Activated naive CD4-positive, alpha-beta T cell treated with anti-CD3 and anti-CD28 coated beads for 36 hours (primary cell): Measurements from ENCODE around the gene ESAM. TPM values are rescaled to one million over a fixed set of nuclear protein-coding genes. Genes with fewer than 3 reads are reported as not detected.

Experiments used
- CTCF ChIA-PET: fragments of 350-600 bp; sonication (Branson Sonifier 250); formaldehyde crosslinking; loops from one replicate; lab custom pipeline; 2021; ENCODE audit warnings: antibody characterized with exemption; lab: Charles Lee
- DNase-seq: peaks from one replicate; pipeline ENCODE4 v3.0.0-alpha.2; 2020
- H3K27ac Mint-ChIP-seq: one replicate; pipeline ENCODE4 v1.8.0; 2021; ENCODE audit warnings: mild to moderate bottlenecking, mixed read lengths
- H3K27me3 Mint-ChIP-seq: one replicate; pipeline ENCODE4 v1.8.0; 2021; ENCODE audit warnings: low read depth, mixed read lengths
- H3K36me3 Mint-ChIP-seq: one replicate; pipeline ENCODE4 v1.8.0; 2021; ENCODE audit warnings: low read depth, mixed read lengths
- H3K4me1 Mint-ChIP-seq: one replicate; pipeline ENCODE4 v1.8.0; 2021; ENCODE audit warnings: low read depth, mixed read lengths
- H3K4me3 Mint-ChIP-seq: one replicate; pipeline ENCODE4 v1.8.0; 2021; ENCODE audit warnings: mild to moderate bottlenecking, moderate library complexity, mixed read lengths
- H3K9me3 Mint-ChIP-seq: one replicate; pipeline ENCODE4 v1.8.0; 2021; ENCODE audit warnings: mixed read lengths
- intact Hi-C: fragments of 100-400 bp; cut with micrococcal nuclease; formaldehyde crosslinking; loops from one replicate; pipeline ENCODE4 v1.15.1; 2023
- total RNA-seq, 2 experiments: library from RNA; stranded (reverse); gene quantifications; one replicate each; pipeline ENCODE4 v1.2.3, GENCODE V29; 2021

Gene ESAM
- total RNA-seq, 2 experiments from 2014 or later = 1.0 to 1.2 TPM

DNA sequence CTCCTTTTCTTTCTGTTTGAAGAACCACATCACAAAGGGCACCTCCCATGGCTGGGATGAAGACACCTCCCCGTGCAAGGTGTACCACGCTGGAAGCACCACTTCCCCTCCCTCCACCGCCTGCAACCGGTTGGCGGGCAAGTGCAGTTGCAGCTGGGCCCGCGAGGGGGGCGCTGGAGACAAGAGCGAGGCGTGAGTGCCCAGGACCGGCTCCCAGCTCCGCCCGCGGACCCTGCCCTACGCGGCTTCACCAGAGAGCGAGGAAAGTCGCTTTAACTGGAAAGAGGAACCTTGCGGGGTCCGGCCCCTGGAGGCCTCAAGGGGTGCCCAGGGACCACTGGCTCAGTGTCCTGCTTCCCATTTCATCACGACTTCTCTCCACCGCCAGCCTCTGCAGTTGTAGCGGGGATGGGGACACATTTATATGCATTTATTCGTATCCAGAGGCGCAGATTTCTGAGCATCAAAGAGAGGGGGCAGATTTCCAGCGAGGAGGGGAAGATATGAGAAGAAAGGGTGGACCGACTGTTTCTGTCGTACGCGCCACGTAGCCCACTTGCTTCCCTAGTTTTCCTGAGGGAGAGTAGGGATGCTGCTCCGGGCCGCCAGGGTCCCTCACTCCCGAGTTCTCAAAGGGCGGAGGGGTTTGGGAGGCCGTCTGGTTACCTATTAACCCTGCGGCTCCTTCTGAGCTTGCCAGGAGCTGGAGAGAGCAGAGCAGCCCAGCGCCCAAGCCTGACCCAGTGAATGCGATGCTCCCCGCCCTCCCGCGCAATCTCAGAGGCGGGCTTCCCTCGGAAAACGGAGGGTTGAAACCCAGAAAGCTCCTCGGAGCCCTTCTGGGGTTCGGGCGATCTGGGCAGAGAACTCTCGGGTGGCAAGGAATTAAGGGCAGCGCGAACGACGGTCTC is 3.5 kb downstream of the ESAM start:
- no peak overlapping the region for H3K27ac Mint-ChIP-seq
- H3K36me3 Mint-ChIP-seq = no peaks in the 10 kb centered on the region
- peak; percentile 80 for DNase-seq
- H3K4me1 Mint-ChIP-seq = peaks cover 30% of the 10 kb centered on the region
- H3K4me3 Mint-ChIP-seq = peak overlapping the region; percentile 56
- no peaks in the 10 kb centered on the region for H3K9me3 Mint-ChIP-seq
- H3K27me3 Mint-ChIP-seq = peaks cover 45% of the 10 kb centered on the region
- intact Hi-C loops = loop anchor here (1.0 to 10.0 kb wide), 3 partner anchors 12 to 644 kb away; partner anchors contain the start of gene VWA5A
- CTCF ChIA-PET = interaction anchor here (1.0 to 2.7 kb wide), 13 partner anchors 10 to 136 kb away, joined by 3 to 21 read pairs (median 5); partner anchors contain the start of gene TBRG1

DNA sequence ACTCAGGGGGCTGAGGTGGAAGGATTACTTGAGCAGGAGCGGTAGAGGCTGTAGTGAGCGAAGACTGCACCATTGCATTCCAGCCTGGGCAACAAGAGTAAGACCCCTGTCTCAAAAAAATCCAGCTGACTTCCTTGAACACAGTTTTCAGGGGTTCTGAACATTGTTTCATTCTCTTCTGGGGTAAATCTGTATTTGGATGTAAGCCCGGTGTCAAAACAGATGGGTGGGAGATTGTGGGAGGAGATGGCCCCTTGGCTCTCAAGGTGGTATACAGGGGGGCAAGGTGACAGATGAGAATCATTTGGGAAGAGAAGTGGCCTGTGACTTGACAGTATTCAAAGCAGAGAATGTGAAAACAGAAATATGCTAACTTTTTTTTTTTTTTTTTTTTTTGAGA is 4.8 kb downstream of the ESAM start:
- DNase-seq = no peak
- no peak overlapping the region for H3K4me3 Mint-ChIP-seq
- H3K36me3 Mint-ChIP-seq = no peaks in the 10 kb centered on the region
- CTCF ChIA-PET = interaction anchor here (0.7 to 2.7 kb wide), 7 partner anchors 11 to 135 kb away, joined by 3 to 21 read pairs (median 5); partner anchors contain the start of gene TBRG1
- intact Hi-C loops = loop anchor here (10.0 kb wide), 1 partner anchor 643 kb away; the partner anchor contains the start of gene VWA5A
- no peaks in the 10 kb centered on the region for H3K9me3 Mint-ChIP-seq
- peaks cover 28% of the 10 kb centered on the region for H3K4me1 Mint-ChIP-seq
- no peak overlapping the region for H3K27ac Mint-ChIP-seq
- H3K27me3 Mint-ChIP-seq = peaks cover 43% of the 10 kb centered on the region

DNA sequence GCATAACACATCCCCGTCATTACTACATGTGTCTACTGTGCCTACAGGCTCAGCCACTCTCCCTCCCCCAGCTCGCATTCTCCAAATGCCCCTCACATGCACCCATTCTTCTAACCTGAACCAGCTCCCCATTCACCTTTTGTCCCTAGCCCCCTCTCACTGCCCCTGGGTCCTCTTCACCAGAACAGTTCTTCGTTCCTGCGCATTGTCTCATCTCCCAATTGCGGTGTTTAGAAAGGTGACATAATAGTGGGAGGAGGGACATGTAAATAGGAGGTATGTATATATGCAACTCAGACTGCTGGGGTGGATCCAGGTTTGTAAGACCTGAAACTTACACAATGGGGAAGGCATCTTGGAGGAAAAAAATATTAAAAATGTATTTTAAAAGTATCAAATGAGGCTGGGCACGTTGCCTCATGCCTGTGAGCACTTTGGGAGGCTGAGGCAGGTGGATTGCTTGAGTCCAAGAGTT is 5.3 kb downstream of the ESAM start:
- CTCF ChIA-PET = interaction anchor here (1.1 to 2.7 kb wide), 4 partner anchors 11 to 87 kb away, joined by 3 to 21 read pairs (median 4); no protein-coding TSS in a partner anchor
- intact Hi-C loops = loop anchor here (10.0 kb wide), 1 partner anchor 642 kb away; the partner anchor contains the start of gene VWA5A
- peaks cover 28% of the 10 kb centered on the region for H3K4me1 Mint-ChIP-seq
- H3K27me3 Mint-ChIP-seq = peaks cover 43% of the 10 kb centered on the region
- no peaks in the 10 kb centered on the region for H3K9me3 Mint-ChIP-seq
- no peak overlapping the region for H3K4me3 Mint-ChIP-seq
- no peaks in the 10 kb centered on the region for H3K36me3 Mint-ChIP-seq
- DNase-seq = no peak
- no peak overlapping the region for H3K27ac Mint-ChIP-seq

DNA sequence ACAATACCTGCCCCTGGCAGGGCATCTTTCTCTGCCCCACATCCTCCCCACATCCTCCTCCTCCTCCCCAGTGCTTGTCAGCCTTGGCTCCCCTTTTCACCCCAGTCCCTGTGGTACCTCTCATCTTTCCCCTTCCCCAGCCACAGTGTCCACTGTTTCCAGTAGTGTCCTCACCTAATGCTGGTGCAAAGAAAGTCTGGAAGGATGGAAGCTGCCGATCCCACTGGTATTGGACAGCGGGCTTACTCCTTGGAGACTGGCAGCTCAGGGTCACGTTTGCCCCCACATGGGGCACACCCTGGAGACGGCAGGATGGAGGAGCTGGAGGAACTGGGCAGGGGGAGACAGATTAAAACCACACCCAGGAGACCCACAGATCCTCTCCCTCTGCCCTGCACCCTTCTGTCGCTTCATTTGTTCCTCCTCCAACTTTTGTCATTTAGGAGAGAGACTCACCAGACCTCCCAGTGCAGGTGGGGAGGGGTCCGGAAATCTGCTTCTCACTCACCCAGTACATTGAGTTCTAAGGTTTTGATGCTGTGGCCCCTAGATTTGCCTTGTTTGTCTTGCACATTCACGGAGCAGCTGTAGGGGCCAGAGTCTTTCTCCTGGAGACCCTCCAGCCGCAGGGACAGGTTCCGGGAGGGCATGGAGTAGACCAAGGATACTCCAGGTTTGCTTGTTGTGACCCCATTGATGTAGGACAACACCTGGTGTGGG is 5.9 kb downstream of the ESAM start:
- no peaks in the 10 kb centered on the region for H3K9me3 Mint-ChIP-seq
- H3K27ac Mint-ChIP-seq = no peak overlapping the region
- H3K36me3 Mint-ChIP-seq = no peaks in the 10 kb centered on the region
- H3K4me1 Mint-ChIP-seq = peaks cover 24% of the 10 kb centered on the region
- CTCF ChIA-PET = interaction anchor here (0.9 to 2.7 kb wide), 4 partner anchors 10 to 87 kb away, joined by 3 to 21 read pairs (median 4); no protein-coding TSS in a partner anchor
- H3K27me3 Mint-ChIP-seq = peaks cover 39% of the 10 kb centered on the region
- intact Hi-C loops = loop anchor here (10.0 kb wide), 1 partner anchor 641 kb away; the partner anchor contains the start of gene VWA5A
- DNase-seq = no peak
- no peak overlapping the region for H3K4me3 Mint-ChIP-seq

DNA sequence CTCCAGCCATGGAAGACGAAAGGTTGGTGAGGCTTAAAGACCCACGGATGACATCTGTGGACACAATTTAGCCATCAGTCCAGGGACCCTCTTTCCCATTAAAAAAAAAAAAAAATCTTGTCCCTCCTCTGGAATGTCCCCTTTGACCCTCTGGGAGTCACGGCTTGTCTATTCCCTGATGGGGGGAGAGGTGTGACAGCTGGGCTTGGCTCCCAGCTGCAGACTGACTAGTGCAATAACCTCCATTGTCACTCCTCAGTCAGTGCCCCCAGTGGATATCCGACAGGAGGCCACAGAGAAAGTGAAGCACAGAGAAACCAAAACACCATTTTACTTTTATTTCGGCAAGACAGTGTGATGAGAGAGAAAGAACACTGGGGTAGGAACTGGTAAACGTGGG is 7.4 kb downstream of the ESAM start:
- no peak for DNase-seq
- CTCF ChIA-PET = interaction anchor here (0.9 kb wide), 2 partner anchors 8 to 10 kb away, joined by 3 to 4 read pairs; no protein-coding TSS in a partner anchor
- peaks cover 18% of the 10 kb centered on the region for H3K4me1 Mint-ChIP-seq
- H3K27ac Mint-ChIP-seq = no peak overlapping the region
- peaks cover 29% of the 10 kb centered on the region for H3K27me3 Mint-ChIP-seq
- intact Hi-C loops = loop anchor here (10.0 kb wide), 1 partner anchor 640 kb away; the partner anchor contains the start of gene VWA5A
- H3K4me3 Mint-ChIP-seq = no peak overlapping the region
- H3K36me3 Mint-ChIP-seq = no peaks in the 10 kb centered on the region
- H3K9me3 Mint-ChIP-seq = no peaks in the 10 kb centered on the region

DNA sequence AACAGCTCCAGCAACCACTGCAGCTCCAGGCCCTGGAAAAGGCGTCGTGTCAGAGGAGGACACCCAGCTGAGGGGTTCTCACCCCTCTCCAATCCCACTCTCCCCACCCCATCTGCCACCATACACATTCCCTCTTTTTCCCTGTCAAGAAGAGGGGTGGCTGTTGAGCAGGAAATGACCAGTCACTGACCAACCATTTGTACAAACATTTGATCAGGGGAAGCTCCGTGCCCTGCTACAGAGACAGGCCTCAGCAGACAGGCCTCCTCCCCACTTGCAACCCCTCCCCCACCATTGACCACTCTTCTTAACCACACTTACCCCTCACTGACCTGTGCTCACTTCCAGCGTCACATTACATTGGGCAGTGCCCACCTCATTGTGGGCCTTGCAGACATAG is 7.8 kb downstream of the ESAM start:
- H3K4me1 Mint-ChIP-seq = peaks cover 16% of the 10 kb centered on the region

DNA sequence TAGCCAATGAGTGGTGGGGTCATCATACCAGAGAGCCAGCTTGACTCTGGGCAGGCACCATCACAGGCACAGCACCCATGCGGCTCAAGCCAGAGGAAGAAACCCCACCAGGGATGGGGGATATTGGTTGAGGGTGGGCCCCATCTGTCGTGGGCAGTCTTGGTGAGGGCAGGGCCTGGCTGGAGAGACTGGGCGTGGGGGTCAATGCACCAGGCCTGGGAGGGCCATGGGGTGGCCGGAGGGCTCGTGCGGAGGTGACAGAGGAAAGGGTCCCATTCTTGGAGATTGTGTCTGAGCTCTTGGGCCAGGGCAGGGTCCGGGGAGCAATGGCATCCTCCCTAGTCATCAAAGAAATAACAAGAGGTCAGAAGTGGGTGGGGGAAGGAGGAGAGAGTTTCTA is 8.5 kb downstream of the ESAM start:
- Mint-ChIP-seq H3K36me3 (no peaks in the 10 kb centered on the region), H3K27me3 (peaks cover 23% of the 10 kb centered on the region), H3K4me3 (no peak overlapping the region), H3K27ac (no peak overlapping the region), H3K4me1 (peaks cover 14% of the 10 kb centered on the region), H3K9me3 (no peaks in the 10 kb centered on the region)
- intact Hi-C loops = loop anchor here (10.0 kb wide), 1 partner anchor 639 kb away; the partner anchor contains the start of gene VWA5A
- no peak for DNase-seq
- CTCF ChIA-PET = interaction anchor here (0.8 to 1.9 kb wide), 4 partner anchors 12 to 112 kb away, joined by 3 to 6 read pairs (median 5); no protein-coding TSS in a partner anchor

More for the DNA sequence above, 7.8 kb downstream of the ESAM start:
- no peak overlapping the region for H3K4me3 Mint-ChIP-seq
- H3K36me3 Mint-ChIP-seq = no peaks in the 10 kb centered on the region
- DNase-seq = no peak
- peaks cover 29% of the 10 kb centered on the region for H3K27me3 Mint-ChIP-seq
- H3K27ac Mint-ChIP-seq = no peak overlapping the region
- CTCF ChIA-PET = interaction anchor here (1.3 kb wide), 1 partner anchor 112 kb away, joined by 5 read pairs; no protein-coding TSS in a partner anchor
- intact Hi-C loops = loop anchor here (10.0 kb wide), 1 partner anchor 640 kb away; the partner anchor contains the start of gene VWA5A
- no peaks in the 10 kb centered on the region for H3K9me3 Mint-ChIP-seq

DNA sequence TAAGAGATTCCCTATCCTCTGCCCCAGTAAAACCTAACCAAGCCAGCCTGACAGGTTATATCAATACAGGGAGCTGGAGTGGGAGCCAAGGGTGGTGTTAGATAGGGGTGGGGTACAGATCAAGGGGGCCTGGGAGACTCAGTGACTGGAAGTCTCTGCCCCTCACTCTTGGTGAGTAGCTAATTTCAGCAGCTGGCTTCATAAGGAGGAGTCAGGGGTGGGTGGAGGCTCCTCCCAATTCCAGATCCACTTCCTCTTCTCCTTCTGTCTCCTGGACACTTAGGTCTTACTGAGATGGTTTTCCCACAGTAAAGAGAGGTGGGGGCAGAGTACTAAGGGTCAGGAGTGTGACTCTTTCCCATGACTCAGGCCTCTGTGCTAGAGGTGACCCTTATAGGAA is 8.9 kb downstream of the ESAM start:
- intact Hi-C loops = loop anchor here (10.0 kb wide), 1 partner anchor 638 kb away; the partner anchor contains the start of gene VWA5A
- no peak for DNase-seq
- Mint-ChIP-seq H3K4me1 (peaks cover 9% of the 10 kb centered on the region), H3K36me3 (no peaks in the 10 kb centered on the region), H3K27me3 (peaks cover 18% of the 10 kb centered on the region), H3K9me3 (no peaks in the 10 kb centered on the region), H3K4me3 (no peak overlapping the region), H3K27ac (no peak overlapping the region)
- CTCF ChIA-PET = interaction anchor here (0.8 to 1.9 kb wide), 6 partner anchors 11 to 113 kb away, joined by 3 to 6 read pairs (median 4); partner anchors contain the start of gene NRGN

DNA sequence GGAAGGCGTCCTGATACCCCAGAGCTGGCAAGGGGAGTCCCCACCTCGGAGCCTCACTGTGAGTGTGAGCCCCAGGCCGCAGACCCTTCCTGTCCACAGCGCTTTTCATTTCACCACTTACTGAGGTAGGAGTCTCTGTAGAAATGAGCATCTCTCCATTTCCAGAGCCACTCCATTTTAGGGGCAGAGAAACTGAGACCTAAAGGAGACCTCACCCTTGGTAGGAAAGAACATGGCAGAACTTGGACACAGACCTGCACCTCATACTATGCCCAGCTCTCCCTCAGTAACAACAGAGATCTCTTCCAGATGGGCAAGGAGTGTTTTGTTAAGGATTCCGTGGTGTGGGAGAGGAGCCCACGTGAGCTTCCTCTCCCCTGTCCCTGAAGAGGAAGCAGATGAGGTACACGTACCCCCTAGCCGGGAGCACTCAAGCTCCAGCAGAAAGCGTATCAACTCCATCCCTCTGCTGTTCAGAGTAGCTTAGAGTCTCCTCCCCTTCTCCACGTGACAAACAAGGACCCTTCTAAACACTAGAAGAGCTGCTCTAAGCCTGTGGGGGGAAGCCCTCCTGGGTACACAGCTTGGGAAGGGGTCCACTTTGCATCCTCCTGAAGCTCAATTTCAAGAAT is 9.5 kb downstream of the ESAM start:
- Mint-ChIP-seq H3K4me3 (peak overlapping the region; percentile 57), H3K27ac (peak overlapping the region; percentile 63), H3K9me3 (no peaks in the 10 kb centered on the region), H3K27me3 (peaks cover 12% of the 10 kb centered on the region), H3K36me3 (no peaks in the 10 kb centered on the region), H3K4me1 (peaks cover 8% of the 10 kb centered on the region)
- DNase-seq = no peak
- CTCF ChIA-PET = interaction anchor here (0.7 to 1.9 kb wide), 6 partner anchors 11 to 86 kb away, joined by 3 to 6 read pairs (median 4); partner anchors contain the start of gene NRGN
- intact Hi-C loops = loop anchor here (10.0 kb wide), 1 partner anchor 638 kb away; the partner anchor contains the start of gene VWA5A

DNA sequence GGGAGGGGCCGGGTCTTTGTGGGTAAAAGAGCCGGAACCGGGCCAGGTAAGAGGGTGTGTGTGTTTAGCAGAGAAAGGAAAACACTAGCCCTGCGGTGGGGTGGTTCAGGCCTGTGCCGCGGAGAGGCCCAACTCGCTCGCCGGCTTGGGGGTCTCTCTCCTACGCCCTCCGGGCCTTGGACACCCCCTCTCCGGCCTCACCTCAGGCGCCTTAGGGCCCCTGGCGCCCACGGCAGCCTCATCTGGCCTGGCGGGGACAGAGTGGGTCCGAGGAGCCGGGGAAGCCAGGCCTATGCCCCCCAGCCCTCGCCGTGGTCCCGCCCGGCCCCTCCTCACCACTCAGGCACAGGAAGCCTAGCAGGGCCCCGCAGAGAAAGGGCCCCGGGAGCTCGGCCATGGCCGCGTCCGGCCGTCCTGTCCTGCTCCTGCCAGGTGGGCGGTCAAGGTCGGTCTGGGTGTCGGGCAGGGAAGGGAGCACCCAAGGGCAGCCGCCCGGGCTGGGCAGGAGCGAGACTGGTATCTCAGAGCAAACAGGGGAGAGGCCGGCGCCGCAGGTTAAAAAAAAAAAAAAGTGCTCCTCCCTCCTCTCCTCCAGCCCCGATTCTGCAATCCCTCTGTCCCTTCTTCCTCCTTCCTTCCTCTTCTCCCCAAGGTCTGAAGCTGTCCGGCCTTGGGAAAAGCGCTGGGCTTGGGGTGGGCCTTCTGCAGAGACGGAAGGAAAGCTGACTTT is 10.2 kb downstream of the ESAM start, which contains the start of gene VSIG2:
Gene VSIG2 (minus strand): TSS at position 515 of the 730 bp plus-strand sequence. CDS start 118 bp downstream, at position 397.
- Mint-ChIP-seq H3K4me3 (peak within 1 kb of the TSS; percentile 57), H3K9me3 (no peaks in the 10 kb centered on the region), H3K27ac (peak within 1 kb of the TSS; percentile 63), H3K4me1 (peaks cover 8% of the 10 kb centered on the region), H3K36me3 (no peaks in the 10 kb centered on the region), H3K27me3 (peaks cover 10% of the 10 kb centered on the region)
- CTCF ChIA-PET = interaction anchor here (0.7 to 1.9 kb wide), 4 partner anchors 10 to 85 kb away, joined by 3 to 6 read pairs (median 4); partner anchors contain the start of gene NRGN
- no peak for DNase-seq
- intact Hi-C loops = loop anchor here (10.0 kb wide), 1 partner anchor 637 kb away; the partner anchor contains the start of gene VWA5A
